ENCODE measurements around the gene DDB1. TPM values are rescaled to one million over a fixed set of nuclear protein-coding genes. Genes with fewer than 3 reads are reported as not detected.

Gene DDB1
- total and polyA plus RNA-seq, 9 of the 15 experiments (the other 6 are each of a cell fraction or from before 2014, with no cell fraction given), result 172 to 361 (median 266) TPM

DNA sequence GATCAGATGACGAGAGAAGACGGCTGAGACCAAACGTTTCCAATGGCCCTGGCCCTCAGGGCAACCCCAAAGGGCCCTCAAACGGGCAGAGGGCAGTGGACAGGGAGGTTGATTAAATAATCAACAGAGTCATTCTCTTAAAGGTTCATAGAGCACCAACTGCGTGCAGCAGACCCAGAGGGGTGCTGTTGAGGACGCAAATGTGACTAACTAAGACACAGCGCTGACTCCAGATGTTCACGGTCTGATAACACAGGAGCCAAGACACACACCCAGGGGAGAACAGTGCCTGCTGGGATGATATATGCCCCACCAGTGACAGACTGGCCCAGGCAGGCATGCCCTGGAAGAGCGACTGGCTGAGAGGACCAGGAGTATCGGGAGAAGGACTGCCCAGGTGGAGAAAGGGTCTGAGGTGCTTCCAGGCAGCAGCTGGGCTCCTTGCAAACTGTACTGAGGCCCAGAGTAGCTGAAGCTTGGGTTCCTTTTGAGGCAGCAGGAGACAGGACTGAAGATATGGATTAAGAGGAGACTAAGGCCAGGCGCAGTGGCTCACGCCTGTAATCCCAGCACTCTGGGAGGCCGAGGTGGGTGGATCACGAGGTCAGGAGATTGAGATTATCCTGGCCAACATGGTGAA lies 45.4 kb downstream of the DDB1 start (continued):
- TF ChIP-seq KLF13 (tag; IDR thresholded peaks at IDR 0.05; ENCODE audit: borderline replicate concordance, low read depth), result no peak
- TF ChIP-seq MYNN (IDR thresholded peaks at IDR 0.05), result peak; percentile 96
- no peak for TF ChIP-seq MYNN (CRISPR knock-in tag; IDR thresholded peaks at IDR 0.05)
- TF ChIP-seq ZNF584 (CRISPR knock-in tag; IDR thresholded peaks at IDR 0.05; ENCODE audit: low read depth), result 0 out of 2 replicates have a peak, but pooled peaks have one; percentile 34
- TF ChIP-seq RBM15 (IDR thresholded peaks at IDR 0.05; ENCODE audit: insufficient read depth, low read length), result no peak
- TF ChIP-seq BHLHE40 (IDR thresholded peaks at IDR 0.05; ENCODE audit: low read length), result peak; percentile 83
- TF ChIP-seq PCBP1 (IDR thresholded peaks at IDR 0.05; ENCODE audit: low read depth, low read length, poor library complexity, severe bottlenecking), result no peak
- TF ChIP-seq ASH1L (IDR thresholded peaks at IDR 0.05; ENCODE audit: borderline replicate concordance, low read depth, partially characterized antibody), result peak; percentile 2
- TF ChIP-seq MEIS2 (IDR thresholded peaks at IDR 0.05; ENCODE audit: partially characterized antibody), result peak; percentile 99
- TF ChIP-seq ZNF239 (CRISPR knock-in tag; IDR thresholded peaks at IDR 0.05), result no peak
- TF ChIP-seq TAF15 (IDR thresholded peaks at IDR 0.05; ENCODE audit: low read depth, low read length), result no peak
- 0 out of 2 replicates have a peak, but pooled peaks have one; percentile 30 for TF ChIP-seq ZNF431 (CRISPR knock-in tag; IDR thresholded peaks at IDR 0.05)
- TF ChIP-seq HNRNPK (IDR thresholded peaks at IDR 0.05; ENCODE audit: low read depth, low read length, poor library complexity, severe bottlenecking), result no peak
